ENCODE measurements around the gene CFAP97.

DNA sequence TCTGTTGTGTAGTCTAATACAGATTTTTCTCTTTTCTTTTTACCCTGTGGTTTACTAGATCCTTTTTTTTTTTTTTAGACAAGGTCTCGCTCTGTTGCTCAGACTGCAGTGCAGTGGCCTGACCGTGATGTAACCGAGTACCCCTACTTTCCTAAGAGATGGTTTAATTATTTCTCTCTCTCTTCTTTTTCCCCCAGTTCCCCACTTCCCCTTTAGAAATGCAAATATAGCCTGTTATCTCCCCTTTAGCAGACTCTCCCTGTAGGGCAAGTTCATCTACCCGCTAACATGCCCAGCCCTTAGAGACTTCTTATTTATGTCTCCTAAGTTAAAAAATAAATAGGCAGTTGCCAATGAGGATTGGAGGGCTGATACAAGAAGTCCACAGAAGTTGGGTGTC, 10.1 kb upstream of the CFAP97 start:
- no peak for TF ChIP-seq EZH2 (IDR thresholded peaks at IDR 0.05)
- no peak for TF ChIP-seq POLR2AphosphoS5 (IDR thresholded peaks at IDR 0.05; ENCODE audit: borderline replicate concordance, low read depth, low read length)
- TF ChIP-seq FOXP2 (optimal IDR thresholded peaks at IDR 0.05; ENCODE audit: control extremely low read depth, extremely low read length, insufficient read depth): no peak
